ENCODE results near the gene COPS9. TPM values are rescaled to one million over a fixed set of nuclear protein-coding genes. Genes with fewer than 3 reads are reported as not detected.
A peak's percentile ranks its signal among the peaks of the same experiment; 100 is the strongest.

The COPS9 gene
- total RNA-seq, 2 experiments from 2014 or later: 62.6 to 92.1 TPM

GRCh38 chr2:240139011-240139441, 2.9 kb upstream of the COPS9 start:
- Mint-ChIP-seq H3K36me3 (ENCODE audit: low read depth) (peaks cover 1% of the 10 kb centered on the region), H3K27ac (no peak overlapping the region), H3K4me1 (peaks cover 23% of the 10 kb centered on the region), H3K4me3 (no peak overlapping the region), H3K9me3 (ENCODE audit: low read depth) (no peaks in the 10 kb centered on the region), H3K27me3 (no peaks in the 10 kb centered on the region)
- intact Hi-C loops (cut with DNase I, micrococcal nuclease): loop anchor here (5.0 to 10.0 kb wide), 2 partner anchors 296 to 812 kb away; partner anchors contain the start of gene GPC1 (in 1 of the 2)
- ATAC-seq (no peak), DNase-seq (no peak)
- CTCF ChIA-PET: interaction anchor here (1.0 to 8.1 kb wide), 4 partner anchors 76 to 375 kb away, joined by 3 to 119 read pairs (median 4); no protein-coding TSS in a partner anchor
- POLR2A ChIA-PET: interaction anchor here (1.1 kb wide), 1 partner anchor 9 kb away, joined by 4 read pairs; no protein-coding TSS in a partner anchor

GRCh38 chr2:240138254-240138984, 2.3 kb upstream of the COPS9 start:
- CTCF ChIA-PET: interaction anchor here (8.1 kb wide), 1 partner anchor 78 kb away, joined by 119 read pairs; no protein-coding TSS in a partner anchor
- POLR2A ChIA-PET: no interaction called here
- peaks cover 25% of the 10 kb centered on the region for H3K4me1 Mint-ChIP-seq
- DNase-seq (no peak), ATAC-seq (no peak)
- H3K9me3 Mint-ChIP-seq (ENCODE audit: low read depth): no peaks in the 10 kb centered on the region
- peaks cover 6% of the 10 kb centered on the region for H3K36me3 Mint-ChIP-seq (ENCODE audit: low read depth)
- intact Hi-C loops (cut with DNase I, micrococcal nuclease): loop anchor here (5.0 to 10.0 kb wide), 2 partner anchors 296 to 811 kb away; partner anchors contain the start of gene GPC1 (in 1 of the 2)
- H3K27ac Mint-ChIP-seq: no peak overlapping the region
- H3K4me3 Mint-ChIP-seq: no peak overlapping the region
- H3K27me3 Mint-ChIP-seq: no peaks in the 10 kb centered on the region

DNA sequence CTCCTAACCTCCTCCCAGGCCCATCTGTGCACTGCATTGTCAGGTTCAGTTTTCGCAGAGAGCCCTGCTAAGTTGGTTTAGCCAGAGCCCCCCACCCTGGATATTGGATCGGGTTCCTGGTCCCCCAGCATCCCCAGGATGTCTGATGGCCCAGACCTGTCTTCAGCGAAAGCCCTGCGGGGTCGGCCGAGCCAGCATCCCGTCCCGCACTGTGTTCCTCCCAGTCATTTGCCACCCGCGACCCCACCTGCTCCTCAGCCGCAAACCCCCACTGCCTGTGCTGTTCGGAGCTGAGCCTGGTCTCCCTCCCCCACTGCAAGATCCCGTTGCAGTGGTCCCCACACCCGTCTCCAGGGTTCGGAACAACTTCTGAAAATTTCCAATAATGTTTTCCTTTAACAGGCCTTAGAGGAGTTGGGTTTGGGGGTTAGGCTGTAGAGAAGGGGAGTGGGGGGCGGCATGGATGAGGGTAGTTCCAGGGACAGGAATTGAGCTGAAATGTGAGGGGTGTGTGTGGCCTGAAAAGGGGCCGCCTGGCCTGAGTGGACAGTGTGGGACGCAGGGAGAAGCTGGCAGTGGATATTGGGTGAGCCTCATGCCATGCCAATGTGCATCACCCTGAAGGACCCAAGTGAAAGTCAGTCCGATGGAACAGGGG, 1.6 kb upstream of the COPS9 start:
- Mint-ChIP-seq H3K36me3 (ENCODE audit: low read depth) (peaks cover 11% of the 10 kb centered on the region), H3K27ac (no peak overlapping the region), H3K9me3 (ENCODE audit: low read depth) (no peaks in the 10 kb centered on the region), H3K27me3 (no peaks in the 10 kb centered on the region), H3K4me3 (peak overlapping the region; percentile 88), H3K4me1 (peaks cover 25% of the 10 kb centered on the region)
- intact Hi-C loops (cut with DNase I, micrococcal nuclease): loop anchor here (2.0 to 10.0 kb wide), 4 partner anchors 297 to 810 kb away; partner anchors contain the start of genes GPC1 (in 2 of the 2) and DUSP28 (in 1 of the 2)
- DNase-seq (no peak), ATAC-seq (no peak)
- POLR2A ChIA-PET: no interaction called here
- CTCF ChIA-PET: interaction anchor here (8.1 kb wide), 1 partner anchor 78 kb away, joined by 119 read pairs; no protein-coding TSS in a partner anchor

- DNase-seq: peak; percentile 48
- peak; percentile 20 for ATAC-seq
- no peaks in the 10 kb centered on the region for H3K27me3 Mint-ChIP-seq
- peak overlapping the region; percentile 88 for H3K4me3 Mint-ChIP-seq
- H3K36me3 Mint-ChIP-seq (ENCODE audit: low read depth): peaks cover 17% of the 10 kb centered on the region
- H3K9me3 Mint-ChIP-seq (ENCODE audit: low read depth): no peaks in the 10 kb centered on the region
- CTCF ChIA-PET: no interaction called here
- H3K27ac Mint-ChIP-seq: peak overlapping the region; percentile 79
- POLR2A ChIA-PET: no interaction called here
- H3K4me1 Mint-ChIP-seq: peaks cover 25% of the 10 kb centered on the region
- intact Hi-C loops (cut with DNase I, micrococcal nuclease): loop anchor here (1.0 to 10.0 kb wide), 6 partner anchors 111 to 809 kb away; partner anchors contain the start of genes GPC1 (in 2 of the 2), DUSP28 (in 1 of the 2), HDAC4 (in 1 of the 2) and NDUFA10 (in 1 of the 2)
These were observed 677 bp upstream of the COPS9 start for GRCh38 chr2:240136671-240137292.

GRCh38 chr2:240135706-240136012, 446 bp downstream of the COPS9 start:
- no peaks in the 10 kb centered on the region for H3K9me3 Mint-ChIP-seq (ENCODE audit: low read depth)
- H3K36me3 Mint-ChIP-seq (ENCODE audit: low read depth): peaks cover 25% of the 10 kb centered on the region
- DNase-seq (no peak), ATAC-seq (peak; percentile 10)
- H3K4me3 Mint-ChIP-seq: peak overlapping the region; percentile 88
- intact Hi-C loops (cut with DNase I, micrococcal nuclease): loop anchor here (1.0 to 10.0 kb wide), 6 partner anchors 110 to 808 kb away; partner anchors contain the start of genes GPC1 (in 2 of the 2), DUSP28 (in 1 of the 2), HDAC4 (in 1 of the 2) and NDUFA10 (in 1 of the 2)
- H3K4me1 Mint-ChIP-seq: peaks cover 25% of the 10 kb centered on the region
- ChIA-PET CTCF (interaction anchor here (0.6 to 1.8 kb wide), 3 partner anchors 8 to 75 kb away, joined by 4 to 8 read pairs (median 7); no protein-coding TSS in a partner anchor), POLR2A (no interaction called here)
- peak overlapping the region; percentile 91 for H3K27ac Mint-ChIP-seq
- no peaks in the 10 kb centered on the region for H3K27me3 Mint-ChIP-seq

- POLR2A ChIA-PET: no interaction called here
- H3K4me3 Mint-ChIP-seq: peak overlapping the region; percentile 88
- intact Hi-C loops (cut with DNase I, micrococcal nuclease): loop anchor here (5.0 to 10.0 kb wide), 2 partner anchors 300 to 808 kb away; partner anchors contain the start of gene GPC1 (in 1 of the 2)
- CTCF ChIA-PET: interaction anchor here (0.6 to 1.8 kb wide), 3 partner anchors 9 to 74 kb away, joined by 4 to 8 read pairs (median 7); no protein-coding TSS in a partner anchor
- H3K9me3 Mint-ChIP-seq (ENCODE audit: low read depth): no peaks in the 10 kb centered on the region
- ATAC-seq (no peak), DNase-seq (no peak)
- peak overlapping the region; percentile 91 for H3K27ac Mint-ChIP-seq
- no peaks in the 10 kb centered on the region for H3K27me3 Mint-ChIP-seq
- H3K36me3 Mint-ChIP-seq (ENCODE audit: low read depth): peaks cover 31% of the 10 kb centered on the region
- H3K4me1 Mint-ChIP-seq: peaks cover 25% of the 10 kb centered on the region
These were observed 1.1 kb downstream of the COPS9 start for GRCh38 chr2:240134956-240135520.

GRCh38 chr2:240134466-240134865, 1.6 kb downstream of the COPS9 start:
- ATAC-seq: no peak
- intact Hi-C loops (cut with DNase I, micrococcal nuclease): loop anchor here in 1 of 2 experiments (10.0 kb wide), 1 partner anchor 300 kb away; the partner anchor contains the start of gene GPC1
- DNase-seq: no peak
- POLR2A ChIA-PET: no interaction called here
- Mint-ChIP-seq H3K27me3 (no peaks in the 10 kb centered on the region), H3K4me3 (peak overlapping the region; percentile 88), H3K27ac (peak overlapping the region; percentile 91), H3K9me3 (ENCODE audit: low read depth) (no peaks in the 10 kb centered on the region), H3K4me1 (peaks cover 25% of the 10 kb centered on the region), H3K36me3 (ENCODE audit: low read depth) (peaks cover 35% of the 10 kb centered on the region)
- CTCF ChIA-PET: interaction anchor here (1.8 kb wide), 1 partner anchor 9 kb away, joined by 7 read pairs; no protein-coding TSS in a partner anchor

DNA sequence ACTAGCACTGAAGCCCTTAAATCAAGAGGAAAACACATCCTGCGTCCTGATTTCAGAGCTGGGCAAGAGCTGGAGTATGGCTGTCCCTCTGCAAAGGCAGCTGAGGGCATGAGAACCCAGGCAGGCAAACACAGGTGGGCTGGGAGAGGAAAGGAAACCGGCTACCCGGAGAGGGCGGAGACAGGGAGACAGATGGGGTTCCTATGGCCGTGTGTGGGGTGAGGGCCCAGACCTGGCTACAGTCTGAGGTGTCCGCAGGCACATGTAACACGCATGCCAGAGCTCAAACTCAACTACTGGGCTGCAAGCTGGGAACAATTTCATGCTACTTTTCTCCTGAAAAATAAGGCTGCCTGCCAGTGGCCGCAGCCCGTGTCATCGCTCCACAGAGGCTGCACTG, 2.7 kb downstream of the COPS9 start:
- H3K36me3 Mint-ChIP-seq (ENCODE audit: low read depth): peaks cover 37% of the 10 kb centered on the region
- CTCF ChIA-PET: no interaction called here
- H3K4me1 Mint-ChIP-seq: peaks cover 25% of the 10 kb centered on the region
- H3K4me3 Mint-ChIP-seq: peak overlapping the region; percentile 22
- DNase-seq: no peak
- ATAC-seq: no peak
- no peaks in the 10 kb centered on the region for H3K9me3 Mint-ChIP-seq (ENCODE audit: low read depth)
- no peaks in the 10 kb centered on the region for H3K27me3 Mint-ChIP-seq
- intact Hi-C loops (cut with DNase I, micrococcal nuclease): loop anchor here in 1 of 2 experiments (10.0 kb wide), 1 partner anchor 301 kb away; the partner anchor contains the start of gene GPC1
- POLR2A ChIA-PET: interaction anchor here (0.8 kb wide), 1 partner anchor 59 kb away, joined by 3 read pairs; no protein-coding TSS in a partner anchor
- no peak overlapping the region for H3K27ac Mint-ChIP-seq

GRCh38 chr2:240132651-240132980, 3.5 kb downstream of the COPS9 start:
- POLR2A ChIA-PET: interaction anchor here (0.8 kb wide), 1 partner anchor 58 kb away, joined by 3 read pairs; no protein-coding TSS in a partner anchor

DNA sequence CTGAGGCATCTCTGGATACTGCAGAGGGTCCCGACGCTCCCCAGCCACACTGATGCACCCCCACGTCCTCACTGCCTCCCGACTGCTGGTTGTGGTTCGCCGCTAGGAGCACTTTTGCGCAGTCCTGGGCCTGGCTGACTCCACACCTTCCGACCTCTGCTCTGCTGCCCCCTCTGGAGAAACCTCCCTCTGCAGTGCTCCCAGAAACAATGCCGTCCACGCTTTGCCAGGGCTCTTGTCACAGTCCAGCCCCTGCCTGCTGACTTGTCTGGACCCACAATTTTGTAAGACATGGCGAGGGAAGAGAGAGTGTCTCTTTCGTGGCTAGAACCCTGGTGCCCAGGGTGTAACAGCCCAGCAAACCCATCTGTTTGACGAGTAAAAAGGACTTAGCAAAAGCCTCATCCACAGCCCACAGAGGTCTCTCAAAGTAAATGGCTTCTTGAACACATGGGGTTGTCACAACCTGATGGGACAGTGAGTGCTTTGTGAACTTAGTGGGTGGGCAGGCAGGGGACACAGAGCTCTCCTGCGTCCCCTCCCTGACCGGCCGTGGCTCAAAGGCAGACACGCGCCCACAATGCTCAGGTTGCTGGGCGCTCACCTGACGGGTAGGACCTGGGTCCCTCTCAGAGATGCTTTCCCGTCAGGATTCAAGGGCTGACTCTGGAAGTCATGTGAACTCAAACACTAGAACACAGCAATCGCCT, 4.0 kb downstream of the COPS9 start:
- Mint-ChIP-seq H3K4me3 (no peak overlapping the region), H3K4me1 (peaks cover 23% of the 10 kb centered on the region), H3K36me3 (ENCODE audit: low read depth) (peaks cover 49% of the 10 kb centered on the region), H3K27ac (no peak overlapping the region), H3K9me3 (ENCODE audit: low read depth) (no peaks in the 10 kb centered on the region), H3K27me3 (no peaks in the 10 kb centered on the region)
- DNase-seq (no peak), ATAC-seq (no peak)
- intact Hi-C loops (cut with DNase I, micrococcal nuclease): loop anchor here in 1 of 2 experiments (10.0 kb wide), 1 partner anchor 303 kb away; the partner anchor contains the start of gene GPC1
- ChIA-PET CTCF (no interaction called here), POLR2A (no interaction called here)

More at GRCh38 chr2:240132651-240132980, 3.5 kb downstream of the COPS9 start:
- Mint-ChIP-seq H3K27me3 (no peaks in the 10 kb centered on the region), H3K4me1 (peaks cover 25% of the 10 kb centered on the region), H3K9me3 (ENCODE audit: low read depth) (no peaks in the 10 kb centered on the region), H3K27ac (no peak overlapping the region), H3K4me3 (no peak overlapping the region), H3K36me3 (ENCODE audit: low read depth) (peaks cover 45% of the 10 kb centered on the region)
- CTCF ChIA-PET: no interaction called here
- ATAC-seq: no peak
- no peak for DNase-seq
- intact Hi-C loops (cut with DNase I, micrococcal nuclease): loop anchor here in 1 of 2 experiments (10.0 kb wide), 1 partner anchor 302 kb away; the partner anchor contains the start of gene GPC1

Measured in activated CD4-positive, alpha-beta T cell treated with anti-CD3 and anti-CD28 coated beads for 36 hours (primary cell).